Astrocyte of the spinal cord (primary cell): ENCODE results near the gene CLCN3.

Experiments used
- DNase-seq: peaks from one replicate; pipeline ENCODE4 v3.0.0; 2011; ENCODE audit warnings: low read depth, low spot score
- H3K4me3 ChIP-seq: 2 replicates; pipeline ENCODE4 v1.5.1; 2011; ENCODE audit warnings: low read depth, mild to moderate bottlenecking, low read length, moderate library complexity
- CTCF ChIP-seq: IDR thresholded peaks from 2 replicates; pipeline ENCODE4 v1.5.1; 2012; ENCODE audit warnings: low read depth, mild to moderate bottlenecking, low read length, inconsistent platforms
- in situ Hi-C: cut with HindIII; loops from 2 replicates; pipeline ENCODE4 v1.10.0; 2017; ENCODE audit warnings: low sequenced_read_pairs

The CLCN3 gene

DNA sequence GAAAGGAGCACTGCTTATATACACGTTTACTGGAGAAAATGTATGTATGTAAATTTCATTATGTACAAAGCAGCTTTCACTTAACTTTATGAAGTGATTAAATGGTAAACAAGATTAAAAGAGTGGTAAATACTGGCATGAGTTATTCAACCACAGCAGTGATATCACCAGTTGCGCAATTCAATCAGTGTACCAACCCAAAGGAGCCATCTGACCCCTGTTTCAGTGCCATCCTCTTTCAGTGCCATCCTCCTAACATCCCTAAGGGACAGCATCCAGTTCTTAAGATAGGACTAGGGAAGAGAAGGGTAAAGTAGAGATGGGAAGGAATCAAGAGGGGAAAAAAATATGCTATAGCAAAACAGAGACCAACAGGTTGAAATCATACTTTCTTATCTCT is 121.2 kb downstream of the CLCN3 start:
- H3K4me3 ChIP-seq: no peak overlapping the region
- in situ Hi-C loops: no loop called here
- DNase-seq: no peak
- no peak for TF ChIP-seq CTCF

GRCh38 chr4:169744601-169745000 is 124.2 kb downstream of the CLCN3 start:
- no peak overlapping the region for H3K4me3 ChIP-seq
- no peak for TF ChIP-seq CTCF
- in situ Hi-C loops: no loop called here
- no peak for DNase-seq

GRCh38 chr4:169745291-169745690 is 124.9 kb downstream of the CLCN3 start:
- TF ChIP-seq CTCF: no peak
- peak; percentile 48 for DNase-seq
- in situ Hi-C loops: no loop called here
- H3K4me3 ChIP-seq: no peak overlapping the region

DNA sequence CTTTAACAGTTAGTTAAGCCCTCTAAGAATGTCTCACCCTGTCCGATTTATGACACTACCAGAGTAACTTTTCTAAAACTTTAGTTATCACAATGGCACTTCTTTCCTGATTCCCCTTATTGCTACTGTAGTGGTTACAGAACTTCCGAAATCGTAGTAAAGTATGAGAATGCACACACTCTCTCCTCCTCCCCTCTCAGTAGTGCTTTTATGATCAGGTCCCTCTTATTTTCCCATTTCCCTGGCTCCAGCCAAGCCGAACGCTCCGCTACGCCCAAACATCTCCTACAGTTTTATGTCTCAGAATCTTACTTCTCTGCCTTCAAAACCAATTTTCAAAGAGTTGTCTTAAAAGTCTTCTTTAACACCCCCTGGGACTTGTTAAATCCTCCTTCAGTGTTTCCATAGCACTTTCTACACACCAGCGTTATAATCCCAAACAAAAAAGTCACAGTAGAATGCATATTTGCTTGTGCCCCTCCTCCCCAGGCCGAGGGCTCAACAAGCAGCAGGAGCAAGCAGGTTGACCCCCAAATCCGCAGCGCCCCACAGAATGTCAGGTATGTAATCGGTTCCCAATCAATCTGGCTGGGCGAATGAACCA is 136.7 kb downstream of the CLCN3 start:
- H3K4me3 ChIP-seq: peak overlapping the region; percentile 84
- in situ Hi-C loops: no loop called here
- DNase-seq: peak; percentile 6
- TF ChIP-seq CTCF: no peak

DNA sequence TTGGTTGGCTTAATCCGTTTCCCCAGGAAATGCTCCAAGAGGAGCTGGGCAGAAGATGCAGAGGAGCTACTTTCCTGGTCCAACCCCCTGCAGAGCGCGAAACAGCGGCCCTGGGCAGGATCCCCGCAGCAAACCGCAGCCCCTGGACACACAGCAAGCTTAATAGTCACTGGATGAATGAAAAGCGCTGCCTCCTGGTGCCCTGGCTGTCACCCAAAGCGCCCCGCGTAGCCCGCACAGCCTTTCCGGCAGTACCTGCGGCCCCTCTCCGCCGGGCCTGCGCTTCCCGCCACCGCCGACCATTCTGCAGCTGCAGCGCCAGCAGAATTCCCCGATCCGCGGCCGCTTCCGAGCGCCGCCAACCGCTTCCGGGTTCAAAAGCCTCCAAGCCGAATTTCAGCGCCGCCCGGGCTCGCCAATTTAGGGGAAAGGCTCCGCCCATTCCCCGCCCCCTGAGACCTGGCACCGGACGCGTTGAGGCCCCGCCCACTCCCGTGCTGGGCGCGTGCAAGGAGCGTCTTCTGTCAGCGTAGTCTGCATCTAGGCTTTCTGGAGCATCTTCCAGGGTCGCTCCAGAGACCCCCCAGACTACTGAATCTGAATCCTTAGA is 137.3 kb downstream of the CLCN3 start, which contains the start of gene HPF1:
HPF1 (minus strand) TSS at position 370 of the 610 bp plus-strand sequence; CDS start at position 303, 67 bp downstream.
- peak within 1 kb of the TSS; percentile 84 for H3K4me3 ChIP-seq
- DNase-seq: peak; percentile 87
- in situ Hi-C loops: no loop called here
- TF ChIP-seq CTCF: no peak

GRCh38 chr4:169758401-169758962 is 138.1 kb downstream of the CLCN3 start:
- in situ Hi-C loops: no loop called here
- no peak overlapping the region for H3K4me3 ChIP-seq
- DNase-seq: peak; percentile 3
- TF ChIP-seq CTCF: no peak
